Myocyte (in vitro differentiated cells): ENCODE measurements around the gene TTLL13. TPM values are rescaled to one million over a fixed set of nuclear protein-coding genes. Genes with fewer than 3 reads are reported as not detected.

Experiments used
- DNase-seq: peaks from one replicate; pipeline ENCODE4 v3.0.0-alpha.2; 2012; ENCODE audit warnings: low read depth
- total RNA-seq: library from RNA; depleted of rRNA; stranded (reverse); fragments of >200 nt; gene quantifications from 2 replicates; pipeline ENCODE4 v1.2.3, GENCODE V29; 2014

TTLL13 gene
- total RNA-seq, 1 donor from 2014 or later, result 0.08 TPM

DNA sequence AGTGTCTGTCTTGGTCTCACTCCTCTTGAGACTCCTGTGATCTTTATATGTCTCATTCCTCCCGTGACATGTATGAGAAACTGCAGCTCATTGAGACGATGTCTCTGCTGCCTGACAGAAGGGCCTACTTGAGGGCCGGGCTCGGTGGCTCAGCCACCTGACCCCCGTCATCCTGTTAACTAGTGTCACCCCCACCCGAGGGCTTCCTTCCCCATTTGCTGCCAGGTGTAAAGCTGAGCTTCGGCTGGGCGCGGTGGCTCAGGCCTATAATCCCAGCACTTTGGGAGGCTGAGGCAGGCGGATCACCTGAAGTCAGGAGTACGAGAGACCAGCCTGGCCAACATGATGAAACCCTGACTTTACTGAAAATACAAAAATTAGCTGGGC, 35.5 kb upstream of the TTLL13 start:
- no peak for DNase-seq

- no peak for DNase-seq
Measured at GRCh38 chr15:90214553-90215196, 34.7 kb upstream of the TTLL13 start.

- no peak for DNase-seq
Measured at GRCh38 chr15:90217671-90218394, 31.5 kb upstream of the TTLL13 start.

DNA sequence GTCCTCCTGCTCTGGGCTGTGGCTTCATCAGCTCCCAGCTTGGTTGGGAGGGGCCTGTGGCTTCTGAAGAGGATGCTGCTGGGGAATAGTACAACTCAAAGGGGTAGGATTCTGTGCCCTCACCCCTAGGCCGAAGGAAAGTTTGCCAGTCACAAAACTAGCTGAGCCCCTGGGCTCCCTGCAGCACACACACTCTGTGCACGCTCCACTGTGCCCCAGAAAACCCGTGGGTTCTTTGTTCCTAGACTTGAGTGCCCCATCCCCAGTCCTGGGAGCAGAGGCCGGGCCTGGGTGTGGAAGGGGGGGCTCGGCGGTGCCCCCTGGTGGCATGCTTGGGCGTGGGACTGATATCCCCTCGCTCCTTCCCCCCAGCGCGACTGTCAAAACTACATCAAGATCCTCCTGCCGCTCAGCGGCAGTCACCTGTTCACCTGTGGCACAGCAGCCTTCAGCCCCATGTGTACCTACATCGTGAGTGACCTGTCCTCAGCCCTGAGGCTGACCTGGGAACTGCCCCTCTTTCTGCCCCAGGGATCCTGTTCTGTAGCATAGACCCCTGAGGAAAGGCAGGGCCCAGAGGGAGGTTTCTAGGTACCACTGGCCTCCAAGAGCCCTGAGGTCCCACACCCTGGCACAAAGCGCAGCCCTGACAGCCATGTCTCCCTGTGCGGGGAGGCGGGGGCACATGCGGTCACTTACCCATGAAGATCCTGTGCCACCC, 29.8 kb upstream of the TTLL13 start:
- DNase-seq, result peak; percentile 23

GRCh38 chr15:90221246-90221900, 28.0 kb upstream of the TTLL13 start:
- DNase-seq, result peak; percentile 87

GRCh38 chr15:90222547-90222946, 26.8 kb upstream of the TTLL13 start:
- no peak for DNase-seq

DNA sequence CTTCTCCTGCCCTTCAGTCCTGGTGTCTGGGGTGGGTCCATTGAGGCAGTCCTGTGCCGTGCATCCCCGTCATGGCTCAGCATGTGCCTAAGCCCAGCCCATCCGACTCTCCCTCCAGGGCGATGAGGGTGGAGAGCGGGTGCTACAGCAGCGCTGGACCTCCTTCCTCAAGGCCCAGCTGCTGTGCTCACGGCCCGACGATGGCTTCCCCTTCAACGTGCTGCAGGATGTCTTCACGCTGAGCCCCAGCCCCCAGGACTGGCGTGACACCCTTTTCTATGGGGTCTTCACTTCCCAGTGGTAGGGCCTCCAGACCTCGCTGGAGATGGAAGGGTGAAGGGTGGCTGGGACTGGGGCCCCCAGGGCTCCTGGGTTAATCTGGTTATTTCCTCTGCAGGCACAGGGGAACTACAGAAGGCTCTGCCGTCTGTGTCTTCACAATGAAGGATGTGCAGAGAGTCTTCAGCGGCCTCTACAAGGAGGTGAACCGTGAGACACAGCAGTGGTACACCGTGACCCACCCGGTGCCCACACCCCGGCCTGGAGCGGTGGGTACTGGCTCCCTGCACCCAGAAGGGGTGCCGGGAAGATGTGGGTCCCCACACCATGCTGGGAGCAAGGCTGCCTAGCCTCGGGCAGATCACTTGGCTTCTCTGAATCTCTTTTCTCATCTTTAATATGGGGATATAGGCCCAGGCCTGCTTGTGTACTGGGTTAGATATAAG, 25.8 kb upstream of the TTLL13 start:
- no peak for DNase-seq

DNA sequence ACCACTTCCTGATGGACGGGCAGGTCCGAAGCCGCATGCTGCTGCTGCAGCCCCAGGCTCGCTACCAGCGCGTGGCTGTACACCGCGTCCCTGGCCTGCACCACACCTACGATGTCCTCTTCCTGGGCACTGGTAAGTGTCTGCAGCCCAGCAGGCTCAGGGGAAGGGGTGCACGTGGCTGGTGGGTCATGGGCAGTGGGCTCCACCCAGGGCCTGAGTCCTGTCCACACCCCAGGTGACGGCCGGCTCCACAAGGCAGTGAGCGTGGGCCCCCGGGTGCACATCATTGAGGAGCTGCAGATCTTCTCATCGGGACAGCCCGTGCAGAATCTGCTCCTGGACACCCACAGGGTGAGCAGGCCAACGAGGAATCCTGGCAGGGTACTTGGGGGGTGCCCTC, 24.3 kb upstream of the TTLL13 start:
- no peak for DNase-seq

- no peak for DNase-seq
Measured at GRCh38 chr15:90225504-90226234, 23.7 kb upstream of the TTLL13 start.

GRCh38 chr15:90227336-90227735, 22.0 kb upstream of the TTLL13 start:
- DNase-seq, result no peak

- no peak for DNase-seq
Measured at GRCh38 chr15:90227816-90228772, 21.3 kb upstream of the TTLL13 start.

- no peak for DNase-seq
Measured at GRCh38 chr15:90228960-90229359, 20.4 kb upstream of the TTLL13 start.

- DNase-seq, result no peak
Measured at GRCh38 chr15:90230071-90230494, 19.3 kb upstream of the TTLL13 start.

DNA sequence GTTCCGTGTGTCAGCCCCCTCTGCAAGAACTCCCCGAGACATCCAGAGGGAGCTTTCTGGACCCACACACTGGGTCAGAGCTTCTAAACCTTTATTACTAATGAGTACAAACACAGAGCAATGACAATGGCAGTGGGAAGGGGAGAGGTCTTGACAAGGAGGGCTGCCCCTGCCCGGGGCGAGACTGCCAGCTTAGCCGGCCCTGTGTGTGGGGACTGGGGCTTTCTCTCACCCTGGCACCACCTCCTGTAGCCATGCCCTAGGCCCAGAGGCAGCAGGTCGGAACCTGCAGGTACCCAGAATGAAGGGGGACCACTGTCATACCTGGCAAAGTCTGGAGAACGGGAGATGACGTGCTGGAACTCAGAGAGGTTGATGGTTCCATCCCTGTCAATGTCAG, 18.7 kb upstream of the TTLL13 start:
- DNase-seq, result no peak

- DNase-seq, result no peak
Measured at GRCh38 chr15:90231028-90232017, 18.0 kb upstream of the TTLL13 start.

DNA sequence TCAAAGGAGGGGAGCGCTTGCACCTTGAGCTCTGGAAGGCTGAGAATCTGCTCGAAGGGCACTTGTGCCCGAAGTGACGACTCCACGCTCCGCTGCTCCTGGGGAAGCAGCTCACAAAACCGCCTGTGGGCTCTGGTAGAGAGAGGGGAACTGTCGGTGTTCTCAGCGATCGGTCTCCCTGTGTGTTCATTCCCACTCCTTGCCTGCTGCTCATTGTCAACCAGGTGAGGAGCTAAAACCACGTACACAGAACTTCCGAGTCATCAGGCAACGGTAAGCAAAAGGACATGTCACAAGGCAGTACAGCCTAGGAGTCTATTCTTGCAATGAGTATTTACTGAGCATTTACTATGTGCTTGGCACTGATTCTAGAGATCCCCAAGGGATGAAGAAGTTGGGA, 17.2 kb upstream of the TTLL13 start:
- DNase-seq, result no peak

GRCh38 chr15:90232941-90233386, 16.4 kb upstream of the TTLL13 start:
- no peak for DNase-seq
